Measurements from ENCODE around the gene REN.

REN gene

GRCh38 chr1:204171751-204172178 lies 5.6 kb upstream of the REN start:
- intact Hi-C loops (cut with DNase I; ENCODE audit: low total_unique reads): no loop called here
- no peak for TF ChIP-seq CTCF (IDR thresholded peaks at IDR 0.05)
- Histone ChIP-seq H3K27me3 (peaks cover 0 to 22% of the 10 kb centered on the region in 2 donors), H3K36me3 (no peaks in the 10 kb centered on the region), H3K9me3 (peaks cover 0 to 19% (median 11%) of the 10 kb centered on the region in 3 donors), H3K4me3 (no peak overlapping the region), H3K27ac (no peak overlapping the region), H3K4me1 (no peaks in the 10 kb centered on the region)
- no peak for DNase-seq

DNA sequence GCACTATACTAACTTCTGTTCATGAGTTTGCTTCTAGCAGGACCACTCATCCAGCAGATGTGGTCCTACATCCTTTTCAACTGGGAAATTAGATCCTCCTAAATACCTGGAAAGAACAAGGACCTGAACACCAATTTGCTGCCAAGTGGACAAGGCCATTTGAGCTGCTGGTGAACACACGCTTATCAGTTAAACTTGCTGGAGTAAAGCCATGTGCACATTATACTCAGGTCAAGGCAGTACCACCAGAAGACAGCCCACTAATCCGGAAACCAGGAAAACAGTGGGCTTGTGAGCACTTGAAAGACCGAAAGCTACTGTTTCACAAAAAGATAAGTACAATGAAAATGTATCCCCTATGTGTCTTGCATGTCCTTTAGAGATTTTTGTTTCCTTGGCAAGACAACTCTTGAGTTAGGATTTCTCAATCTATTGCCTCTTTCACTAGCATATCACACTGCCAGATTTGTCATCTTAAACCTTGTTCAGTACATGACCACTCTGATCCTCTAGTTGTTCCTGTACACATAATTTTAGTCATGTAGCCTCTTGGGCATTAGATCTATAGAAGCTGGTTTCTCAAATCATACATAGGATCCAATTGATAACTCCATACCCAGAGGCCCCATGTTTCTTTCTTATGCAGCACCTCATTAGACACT lies 4.5 kb upstream of the REN start:
- no peak for TF ChIP-seq CTCF (IDR thresholded peaks at IDR 0.05)

GRCh38 chr1:204169858-204170257 lies 3.7 kb upstream of the REN start:
- intact Hi-C loops (cut with DNase I; ENCODE audit: low total_unique reads): no loop called here
- H3K4me1 ChIP-seq: no peaks in the 10 kb centered on the region
- no peaks in the 10 kb centered on the region for H3K36me3 ChIP-seq
- H3K27me3 ChIP-seq: peaks cover 0 to 16% of the 10 kb centered on the region in 2 donors
- DNase-seq: no peak
- TF ChIP-seq CTCF (IDR thresholded peaks at IDR 0.05): no peak
- H3K4me3 ChIP-seq: no peak overlapping the region
- H3K9me3 ChIP-seq: peaks cover 0 to 19% (median 11%) of the 10 kb centered on the region in 3 donors
- no peak overlapping the region for H3K27ac ChIP-seq

More for the DNA sequence above, 4.5 kb upstream of the REN start:
- intact Hi-C loops (cut with DNase I; ENCODE audit: low total_unique reads): no loop called here
- H3K36me3 ChIP-seq: no peaks in the 10 kb centered on the region
- H3K9me3 ChIP-seq: peaks cover 0 to 19% (median 11%) of the 10 kb centered on the region in 3 donors
- no peak for DNase-seq
- no peaks in the 10 kb centered on the region for H3K4me1 ChIP-seq
- no peak overlapping the region for H3K4me3 ChIP-seq
- H3K27me3 ChIP-seq: peaks cover 0 to 22% of the 10 kb centered on the region in 2 donors
- H3K27ac ChIP-seq: no peak overlapping the region

DNA sequence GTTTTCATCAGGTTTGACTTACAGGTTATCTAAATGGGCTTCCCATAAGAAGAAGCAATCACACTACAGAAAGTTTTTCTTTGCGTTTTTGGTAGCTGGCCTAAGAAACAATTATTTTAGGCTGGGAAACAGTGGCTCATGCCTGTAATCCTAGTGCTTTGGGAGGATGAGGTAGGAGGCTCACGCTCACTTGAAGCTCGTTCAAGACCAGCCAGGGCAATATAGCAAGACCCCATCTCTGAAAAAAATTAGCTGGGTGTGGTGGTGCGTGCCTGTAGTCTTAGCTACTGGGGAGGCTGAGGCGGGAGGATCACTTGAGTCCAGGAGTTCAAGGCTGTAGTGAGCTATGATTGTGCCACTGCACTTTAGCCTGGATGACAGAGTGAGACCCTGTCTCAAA lies 1.6 kb upstream of the REN start:
- Histone ChIP-seq H3K27me3 (peaks cover 0 to 28% of the 10 kb centered on the region in 2 donors), H3K4me3 (no peak overlapping the region), H3K9me3 (peaks cover 0 to 19% (median 11%) of the 10 kb centered on the region in 3 donors), H3K36me3 (no peaks in the 10 kb centered on the region), H3K27ac (no peak overlapping the region), H3K4me1 (no peaks in the 10 kb centered on the region)
- intact Hi-C loops (cut with DNase I; ENCODE audit: low total_unique reads): no loop called here
- DNase-seq: no peak
- TF ChIP-seq CTCF (IDR thresholded peaks at IDR 0.05): no peak

- intact Hi-C loops (cut with DNase I; ENCODE audit: low total_unique reads): loop anchor here (2.0 to 5.0 kb wide), 2 partner anchors 45 to 200 kb away; no protein-coding TSS in a partner anchor
- Histone ChIP-seq H3K4me3 (no peak overlapping the region), H3K4me1 (no peaks in the 10 kb centered on the region), H3K9me3 (no peaks in the 10 kb centered on the region), H3K36me3 (no peaks in the 10 kb centered on the region), H3K27ac (no peak overlapping the region), H3K27me3 (peaks cover 0 to 54% of the 10 kb centered on the region in 2 donors)
- peak; percentile 96 to 100 for TF ChIP-seq CTCF (IDR thresholded peaks at IDR 0.05)
- DNase-seq: peak; percentile 67 to 82
Measured at GRCh38 chr1:204162494-204163074, 3.6 kb downstream of the REN start.
